CD4-positive, alpha-beta T cell treated with Interleukin-4 for 1 hour (primary cell): ENCODE measurements around the gene DPP6.

ENCODE experiments used
- DNase-seq, 2 donors: peaks; one replicate each; pipeline ENCODE4 v3.0.0-alpha.2; 2020 to 2022

Gene DPP6

DNA sequence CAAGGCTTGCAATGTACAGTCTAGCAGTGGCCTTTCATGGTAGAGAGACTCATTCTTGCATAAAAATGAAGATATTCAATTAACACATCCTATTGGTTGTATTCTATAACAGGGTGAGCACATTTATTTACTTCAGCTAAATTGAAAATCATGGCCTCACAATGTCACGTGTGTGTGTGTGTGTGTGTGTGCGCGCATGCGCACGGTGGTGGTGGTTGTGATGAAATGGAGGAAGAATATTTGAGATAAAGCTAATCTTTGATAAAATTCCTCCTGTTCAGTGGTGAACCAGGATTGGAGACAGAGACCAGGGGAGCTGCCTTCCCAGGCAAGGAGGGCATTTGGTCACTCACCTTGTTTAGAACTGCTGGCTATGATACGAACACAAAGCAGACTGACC lies 199.8 kb downstream of the DPP6 start:
- DNase-seq, result no peak

GRCh38 chr7:154253810-154254209 lies 201.6 kb downstream of the DPP6 start:
- no peak for DNase-seq

DNA sequence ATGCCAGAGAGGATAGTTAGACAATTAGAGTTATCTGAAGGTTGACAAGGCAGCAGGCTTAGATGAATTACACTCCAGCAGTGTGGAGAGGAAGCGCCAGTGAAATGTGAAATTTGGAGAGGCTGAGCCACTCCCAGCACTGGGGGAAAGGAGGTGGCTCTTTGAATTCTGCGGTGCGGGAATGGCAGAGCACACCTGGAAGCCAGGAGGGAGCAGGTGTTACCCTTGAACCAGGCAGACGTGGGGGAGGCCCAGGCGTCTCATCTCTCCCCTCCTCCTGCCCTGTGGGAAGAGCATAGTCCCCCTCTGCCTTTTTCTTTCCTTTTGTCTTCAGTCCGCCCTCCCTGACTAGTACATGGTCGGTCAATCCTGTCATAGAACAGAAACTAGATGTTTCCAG lies 203.1 kb downstream of the DPP6 start:
- DNase-seq, result no peak

DNA sequence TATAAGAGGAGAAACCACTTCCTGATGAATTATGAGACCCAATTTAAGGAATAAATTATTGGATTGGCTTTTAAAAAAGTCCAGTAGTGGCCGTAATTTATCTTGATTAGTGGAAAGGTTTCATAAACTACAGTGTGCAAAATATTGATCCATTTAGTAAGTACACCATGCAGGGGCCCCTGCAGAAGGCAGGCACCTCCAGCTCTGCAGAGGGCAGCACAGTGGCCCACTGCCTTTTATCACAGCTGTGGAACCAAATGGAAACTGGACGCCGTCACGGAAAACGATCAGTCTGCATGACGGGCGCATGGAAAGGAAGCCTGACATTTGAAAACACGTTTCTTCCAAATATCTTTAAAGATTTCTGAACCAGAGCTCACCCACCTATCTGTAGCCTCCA lies 204.0 kb downstream of the DPP6 start:
- no peak for DNase-seq

DNA sequence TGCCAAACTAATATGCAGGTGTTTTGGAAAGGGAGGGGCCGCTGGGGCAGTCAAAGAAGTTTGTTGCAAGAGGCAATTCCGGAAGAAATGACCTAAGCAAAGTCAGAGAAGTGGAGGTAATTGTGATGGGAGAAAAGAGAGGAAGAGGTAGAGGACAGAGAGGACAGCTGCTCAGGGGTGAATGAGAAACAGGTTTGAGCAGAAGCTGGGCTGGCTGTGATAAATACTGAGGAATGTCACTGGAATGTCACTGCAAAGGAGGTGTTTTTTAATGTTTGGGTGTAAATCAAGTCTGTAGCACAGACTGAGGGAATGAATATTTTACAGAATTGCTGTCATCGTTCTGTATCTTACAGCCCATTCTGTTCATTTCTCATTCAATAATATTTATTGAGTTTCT lies 207.2 kb downstream of the DPP6 start:
- DNase-seq, result no peak

- DNase-seq, result no peak
Measured at GRCh38 chr7:154287356-154287755, 235.2 kb downstream of the DPP6 start.

- DNase-seq, result no peak
Measured at GRCh38 chr7:154289119-154289518, 236.9 kb downstream of the DPP6 start.

GRCh38 chr7:154296443-154296842 lies 244.2 kb downstream of the DPP6 start:
- no peak for DNase-seq

- DNase-seq, result no peak
Measured at GRCh38 chr7:154299736-154300135, 247.5 kb downstream of the DPP6 start.

DNA sequence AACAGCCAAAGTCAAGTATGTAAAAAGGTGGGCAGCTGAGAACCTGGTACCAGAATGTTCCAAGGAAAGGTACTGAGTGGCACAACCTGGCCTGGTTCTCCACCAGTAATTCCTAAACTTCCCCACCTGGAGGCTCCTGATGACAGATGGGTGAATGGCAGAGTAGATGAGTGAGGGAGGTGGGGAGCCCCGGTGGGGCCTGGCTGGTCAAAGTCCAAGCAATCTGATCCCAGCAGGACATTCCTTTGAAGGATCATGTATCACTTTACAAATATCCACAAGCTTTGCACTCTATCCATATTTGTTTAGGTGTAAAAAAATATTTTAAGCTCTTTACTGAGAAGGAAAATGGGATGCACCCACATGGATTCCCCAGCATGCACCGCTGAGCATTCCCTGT lies 250.2 kb downstream of the DPP6 start:
- DNase-seq, result no peak

DNA sequence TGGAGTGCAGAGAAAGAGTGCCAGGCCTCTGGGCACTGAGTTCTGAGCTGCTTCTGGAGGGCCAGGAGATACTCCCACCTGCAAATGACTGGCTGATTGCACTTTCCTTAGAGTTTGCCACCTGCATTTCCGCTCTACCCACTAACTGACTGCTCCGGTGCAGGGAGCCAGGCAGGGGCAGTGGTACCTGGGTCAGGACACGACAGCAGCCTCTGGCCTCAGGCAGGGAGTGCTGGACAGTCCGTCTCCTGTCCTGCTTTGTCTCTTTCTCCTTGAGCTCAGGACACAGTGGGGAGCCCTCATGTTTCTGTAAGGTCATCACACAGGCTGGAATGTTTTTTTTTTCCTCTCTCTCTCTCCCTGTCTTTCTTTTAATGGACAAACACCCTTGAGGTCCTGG lies 252.0 kb downstream of the DPP6 start:
- DNase-seq, result no peak

GRCh38 chr7:154304740-154305700 lies 252.8 kb downstream of the DPP6 start:
- DNase-seq, result no peak

- DNase-seq, result no peak
Measured at GRCh38 chr7:154306036-154306435, 253.8 kb downstream of the DPP6 start.

- DNase-seq, result no peak
Measured at GRCh38 chr7:154308928-154309327, 256.7 kb downstream of the DPP6 start.

DNA sequence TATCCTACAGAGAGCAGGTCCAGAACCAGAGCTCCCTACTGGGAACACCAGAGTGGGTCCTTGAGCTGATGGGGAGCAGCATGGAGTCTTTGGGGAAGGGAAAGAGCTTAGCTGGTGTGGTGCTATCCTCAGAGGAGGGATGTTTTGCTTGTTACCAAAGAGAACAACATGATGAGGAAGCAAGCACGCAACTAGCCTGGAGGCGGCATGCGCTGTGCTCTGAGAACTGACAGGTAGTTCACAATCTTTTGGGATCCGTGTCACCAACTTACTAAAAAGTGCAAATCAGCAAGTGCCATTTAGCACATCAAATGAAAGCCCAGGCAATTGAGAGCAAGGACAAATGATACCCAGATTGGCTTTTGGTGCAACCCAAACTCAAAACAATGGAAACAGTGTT lies 257.9 kb downstream of the DPP6 start:
- DNase-seq, result no peak

DNA sequence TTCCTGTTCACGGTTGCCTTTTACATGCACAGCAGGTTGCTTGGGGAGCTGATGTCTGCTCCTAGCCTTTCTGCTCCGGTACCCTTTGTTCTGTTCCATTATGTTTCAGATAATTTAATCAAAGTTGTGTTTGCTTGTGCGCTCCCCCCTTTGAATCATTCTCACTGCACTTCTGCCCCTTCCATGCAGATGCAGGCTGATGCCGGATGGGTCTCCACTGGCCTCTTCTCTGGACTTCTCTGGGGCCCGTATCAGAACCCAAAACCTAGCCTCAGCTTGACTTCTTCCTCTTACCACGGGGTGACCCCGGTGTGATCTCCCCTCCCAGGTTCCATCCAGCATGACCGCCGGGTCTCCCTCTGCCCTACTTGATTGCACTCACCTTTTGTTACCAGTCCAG lies 272.0 kb downstream of the DPP6 start:
- no peak for DNase-seq

DNA sequence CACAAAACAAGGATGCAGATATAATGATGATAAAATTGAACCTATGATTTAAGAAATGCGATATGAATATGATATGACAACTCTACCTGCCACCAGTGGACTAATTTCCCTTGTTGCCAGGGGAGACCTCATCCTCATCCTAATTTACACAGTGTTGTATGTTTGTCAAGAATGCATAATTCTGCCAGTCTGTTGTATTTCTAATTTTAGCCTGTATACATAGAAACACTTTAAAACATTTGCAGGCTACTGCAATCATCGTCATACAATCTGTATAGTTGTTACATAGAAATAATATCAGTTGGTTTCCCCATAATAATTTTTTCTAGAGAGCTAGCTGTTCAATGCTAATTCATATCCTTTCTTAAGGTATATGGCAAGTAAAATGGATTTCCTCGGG lies 274.2 kb downstream of the DPP6 start:
- no peak for DNase-seq

- no peak for DNase-seq
Measured at GRCh38 chr7:154330318-154330717, 278.1 kb downstream of the DPP6 start.

DNA sequence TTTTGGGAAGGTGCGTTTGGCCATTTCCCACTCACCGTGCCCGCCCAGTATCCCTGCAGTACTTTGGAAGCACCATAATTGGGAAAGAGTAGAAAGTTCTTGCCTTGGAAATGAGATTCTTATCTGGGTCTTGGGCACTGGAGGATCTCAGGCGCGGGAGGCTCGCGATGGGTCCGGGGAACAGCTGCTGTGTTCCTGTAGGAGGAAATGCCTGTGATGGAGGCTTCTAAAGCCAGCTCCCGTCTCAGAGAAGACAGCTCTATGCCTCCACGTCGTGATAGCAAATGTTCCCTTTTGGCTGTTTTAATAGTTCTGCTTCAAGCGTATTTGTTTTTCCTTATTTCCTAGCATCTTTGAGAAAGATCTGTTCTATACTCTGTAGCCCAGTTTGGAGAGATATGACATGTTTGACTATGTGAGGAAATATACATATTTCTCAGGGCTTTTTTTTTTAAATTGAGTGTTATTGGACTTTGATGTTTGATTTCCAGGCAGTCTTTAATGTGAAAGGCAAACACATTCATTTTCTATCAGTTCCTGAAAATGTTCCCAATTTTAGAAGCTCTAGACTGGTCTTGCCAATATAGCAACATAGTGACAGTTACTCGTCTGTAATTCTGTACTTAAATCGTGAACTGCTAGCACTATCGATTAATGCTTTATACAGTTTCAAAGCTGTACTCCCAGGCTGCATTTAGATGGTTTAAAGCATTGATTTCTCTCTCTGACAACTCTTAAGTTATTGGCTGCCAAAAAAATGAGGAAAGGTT lies 280.8 kb downstream of the DPP6 start:
- DNase-seq, result no peak

DNA sequence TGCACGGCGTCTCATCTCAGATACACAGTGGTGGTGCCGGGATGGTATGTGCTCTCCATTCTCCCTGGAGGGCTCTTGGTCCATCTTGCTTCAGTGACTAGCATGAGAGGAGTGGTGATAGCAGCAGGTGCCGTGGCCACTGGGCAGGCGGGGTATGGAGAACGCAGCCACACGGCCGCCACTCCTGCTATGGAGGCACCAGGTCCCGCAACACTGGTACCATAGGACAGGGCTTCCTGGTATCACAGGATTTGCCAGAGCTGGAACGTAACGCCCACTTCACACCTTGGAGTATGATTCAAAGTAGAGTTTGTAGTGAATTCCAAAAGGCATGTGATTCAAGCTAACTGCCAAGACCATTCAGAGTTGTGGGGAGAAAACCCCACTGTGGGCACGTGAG lies 284.1 kb downstream of the DPP6 start:
- DNase-seq, result no peak

GRCh38 chr7:154338701-154339506 lies 286.7 kb downstream of the DPP6 start:
- no peak for DNase-seq

DNA sequence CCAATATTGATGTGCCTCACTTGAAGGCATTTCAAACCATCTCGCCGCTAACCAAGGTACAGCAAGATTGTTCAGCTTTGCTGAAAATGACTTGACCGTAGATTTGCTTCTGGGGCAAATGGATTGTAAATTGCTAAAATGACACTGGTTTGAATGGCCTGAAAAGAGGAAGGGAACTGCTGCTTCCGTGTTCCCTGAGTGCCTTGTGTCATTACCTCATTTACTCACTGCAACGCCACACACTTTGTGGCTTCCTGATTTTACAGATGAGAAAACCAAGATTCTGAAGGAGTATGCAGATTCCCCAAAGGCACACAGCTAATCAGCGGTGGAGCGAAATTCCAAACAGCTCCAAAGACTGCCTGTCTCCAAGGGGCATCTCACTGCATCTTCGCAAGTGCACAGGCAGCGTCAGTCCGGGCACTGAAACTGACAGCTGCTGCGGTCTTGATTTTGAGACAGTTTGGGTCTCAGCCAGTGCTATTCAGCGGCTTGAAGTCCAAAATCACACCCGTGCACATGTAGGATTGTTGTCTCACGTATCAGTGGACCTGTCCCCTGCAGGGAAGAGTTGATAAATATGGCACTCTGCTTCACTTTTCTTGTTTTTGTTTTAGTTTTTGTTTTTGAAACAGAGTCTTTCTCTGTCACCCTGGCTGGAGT lies 290.9 kb downstream of the DPP6 start:
- DNase-seq, result no peak
